Parathyroid adenoma (tissue), 2 donors: ENCODE data around the gene LUC7L.

Source experiments
- H2AFZ ChIP-seq: fragments of 300-600 bp; sonication (generic); one replicate; pipeline ENCODE4 v1.7.0; 2017; ENCODE audit warnings: antibody characterized with exemption, mild to moderate bottlenecking
- H3K27ac ChIP-seq: fragments of 300-600 bp; sonication (generic); one replicate; pipeline ENCODE4 v1.7.0; 2017
- H3K27me3 ChIP-seq: fragments of 300-600 bp; sonication (generic); one replicate; pipeline ENCODE4 v1.7.0; 2017; ENCODE audit warnings: low read length; ENCODE audit not compliant: control insufficient read depth, insufficient read depth
- H3K36me3 ChIP-seq: fragments of 300-600 bp; sonication (generic); one replicate; pipeline ENCODE4 v1.7.0; 2017; ENCODE audit warnings: low read length; ENCODE audit not compliant: control insufficient read depth, insufficient read depth
- H3K4me1 ChIP-seq: fragments of 300-600 bp; sonication (generic); one replicate; pipeline ENCODE4 v1.7.0; 2017; ENCODE audit warnings: control low read depth
- H3K4me2 ChIP-seq: fragments of 300-600 bp; sonication (generic); one replicate; pipeline ENCODE4 v1.7.0; 2017; ENCODE audit warnings: low read length
- H3K4me3 ChIP-seq: fragments of 300-600 bp; sonication (generic); one replicate; pipeline ENCODE4 v1.7.0; 2017; ENCODE audit warnings: low read depth, low read length
- H3K79me2 ChIP-seq: fragments of 300-600 bp; sonication (generic); one replicate; pipeline ENCODE4 v1.7.0; 2017; ENCODE audit warnings: control low read depth
- H3K9ac ChIP-seq: fragments of 300-600 bp; sonication (generic); one replicate; pipeline ENCODE4 v1.7.0; 2017; ENCODE audit warnings: mild to moderate bottlenecking
- H3K9me3 ChIP-seq: fragments of 300-600 bp; sonication (generic); one replicate; pipeline ENCODE4 v1.7.0; 2017; ENCODE audit warnings: low read length; ENCODE audit not compliant: control insufficient read depth
- CTCF ChIP-seq: fragments of 300-600 bp; sonication (generic); IDR thresholded peaks from one replicate; pipeline ENCODE4 v1.7.0; 2017; ENCODE audit warnings: antibody characterized with exemption, mild to moderate bottlenecking
- donor health status: primary hyperparathyroidism.

The LUC7L gene

DNA sequence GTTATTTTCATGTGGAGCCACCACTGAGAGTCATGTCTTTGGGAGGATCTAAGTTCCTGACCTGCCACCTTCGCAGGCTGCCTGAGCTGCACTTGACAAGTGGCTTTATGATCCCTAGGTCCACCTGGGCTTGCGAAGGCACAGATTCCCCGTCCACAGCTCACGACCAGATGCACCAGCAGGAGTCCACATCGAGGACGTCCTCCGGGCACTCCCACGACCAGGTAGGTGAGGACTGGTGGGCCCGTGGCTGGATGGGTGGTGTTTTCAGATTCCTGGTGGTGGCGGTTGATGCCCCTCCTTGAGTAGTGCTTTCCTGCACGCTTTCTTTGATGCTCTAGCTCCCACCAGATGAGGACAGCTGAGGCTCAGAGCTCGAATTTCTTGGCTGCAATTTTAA lies 20.2 kb upstream of the LUC7L start:
- Histone ChIP-seq H3K4me1 (no peaks in the 10 kb centered on the region), H3K4me3 (no peak overlapping the region), H3K27ac (no peak overlapping the region), H3K79me2 (peaks cover 16% of the 10 kb centered on the region), H2AFZ (no peak overlapping the region), H3K36me3 (no peaks in the 10 kb centered on the region), H3K9ac (no peak overlapping the region), H3K9me3 (no peaks in the 10 kb centered on the region), H3K27me3 (no peaks in the 10 kb centered on the region), H3K4me2 (no peak overlapping the region)
- no peak for TF ChIP-seq CTCF

DNA sequence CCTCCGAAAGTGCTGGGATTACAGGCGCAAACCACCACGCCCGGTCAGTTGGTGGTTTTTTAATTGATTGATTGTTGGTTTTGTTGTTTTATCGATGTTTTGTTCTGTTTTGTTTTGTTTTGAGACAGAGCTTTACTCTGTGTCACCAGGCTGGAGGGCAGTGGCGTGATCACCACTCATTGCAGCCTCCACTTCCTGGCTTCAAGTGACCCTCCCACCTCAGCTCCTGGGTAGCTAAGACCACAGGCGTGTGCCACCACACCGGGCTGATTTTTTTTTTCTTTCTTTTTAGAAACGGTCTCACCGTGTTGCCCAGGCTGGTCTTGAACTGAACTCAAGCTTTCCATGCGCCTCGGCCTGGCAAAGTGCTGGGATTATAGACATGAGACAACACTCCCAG lies 17.8 kb upstream of the LUC7L start:
- no peaks in the 10 kb centered on the region for H3K9me3 ChIP-seq
- H3K4me2 ChIP-seq: no peak overlapping the region
- H3K27ac ChIP-seq: no peak overlapping the region
- peaks cover 16% of the 10 kb centered on the region for H3K79me2 ChIP-seq
- no peak overlapping the region for H2AFZ ChIP-seq
- H3K4me1 ChIP-seq: no peaks in the 10 kb centered on the region
- TF ChIP-seq CTCF: no peak
- H3K4me3 ChIP-seq: no peak overlapping the region
- no peaks in the 10 kb centered on the region for H3K27me3 ChIP-seq
- no peak overlapping the region for H3K9ac ChIP-seq
- no peaks in the 10 kb centered on the region for H3K36me3 ChIP-seq

DNA sequence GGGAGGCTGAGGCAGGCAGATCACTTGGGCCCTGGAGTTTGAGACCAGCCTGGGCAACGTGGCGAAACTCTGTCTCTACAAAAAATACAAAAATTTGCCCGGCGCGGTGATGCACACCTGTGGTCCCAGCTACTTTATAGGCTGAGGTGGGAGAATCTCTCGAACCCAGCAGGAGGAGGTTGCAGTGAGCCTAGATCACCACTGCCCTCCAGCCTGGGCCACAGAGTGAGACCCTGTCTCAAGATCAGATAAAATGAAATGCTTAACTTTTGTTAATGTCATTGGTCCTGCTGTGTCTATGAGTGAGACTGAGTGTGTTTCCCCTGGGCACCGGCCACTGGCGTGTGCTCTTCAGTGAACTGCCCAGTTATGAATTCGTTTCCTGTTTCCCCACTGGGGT lies 15.9 kb upstream of the LUC7L start:
- Histone ChIP-seq H3K4me1 (no peaks in the 10 kb centered on the region), H3K9me3 (no peaks in the 10 kb centered on the region), H3K9ac (no peak overlapping the region), H3K4me3 (no peak overlapping the region), H3K36me3 (no peaks in the 10 kb centered on the region), H3K4me2 (no peak overlapping the region), H3K27ac (no peak overlapping the region), H3K27me3 (no peaks in the 10 kb centered on the region), H3K79me2 (peaks cover 23% of the 10 kb centered on the region), H2AFZ (no peak overlapping the region)
- TF ChIP-seq CTCF: no peak

DNA sequence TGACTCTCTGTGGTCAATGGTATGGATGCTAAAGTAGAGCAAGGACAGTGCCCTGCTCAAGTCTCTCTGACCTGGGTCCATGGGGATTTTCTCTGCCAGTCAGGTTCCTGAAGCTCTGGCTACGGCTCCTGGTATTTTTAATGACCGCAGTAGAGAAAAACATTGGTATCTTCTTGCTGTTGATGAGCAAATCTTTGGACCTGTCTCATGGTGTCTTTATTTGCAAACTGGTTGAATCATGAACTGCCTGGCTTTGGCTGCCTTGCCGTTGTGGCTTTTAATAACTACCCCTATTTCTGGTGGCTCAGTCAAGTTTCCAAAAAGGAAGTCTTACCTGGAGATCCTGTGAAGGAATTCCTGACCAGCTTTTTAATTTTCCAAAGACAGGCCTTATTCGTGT lies 14.1 kb upstream of the LUC7L start:
- H3K27me3 ChIP-seq: no peaks in the 10 kb centered on the region
- H3K9ac ChIP-seq: no peak overlapping the region
- no peaks in the 10 kb centered on the region for H3K9me3 ChIP-seq
- no peak overlapping the region for H3K4me2 ChIP-seq
- H3K4me3 ChIP-seq: no peak overlapping the region
- no peaks in the 10 kb centered on the region for H3K4me1 ChIP-seq
- H3K36me3 ChIP-seq: no peaks in the 10 kb centered on the region
- TF ChIP-seq CTCF: no peak
- no peak overlapping the region for H2AFZ ChIP-seq
- H3K79me2 ChIP-seq: peaks cover 22% of the 10 kb centered on the region
- no peak overlapping the region for H3K27ac ChIP-seq

DNA sequence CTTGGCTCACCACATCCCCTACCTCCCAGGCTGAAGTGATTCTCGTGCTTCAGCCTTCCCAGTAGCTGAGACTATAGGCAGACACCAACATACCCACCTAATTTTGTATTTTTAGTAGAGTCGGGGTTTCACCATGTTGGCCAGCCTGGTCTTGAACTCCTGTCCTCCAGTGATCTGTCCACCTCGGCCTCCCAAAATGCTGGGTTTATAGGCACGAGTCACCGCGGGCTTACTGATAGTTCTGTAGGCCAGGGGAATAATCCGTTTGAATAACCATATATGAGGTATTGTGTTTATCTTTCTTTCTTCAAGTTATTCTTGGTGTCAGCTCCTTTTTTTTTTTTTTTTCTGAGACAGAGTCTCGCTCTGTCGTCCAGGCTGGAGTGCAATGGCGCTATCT lies 13.0 kb upstream of the LUC7L start:
- no peak for TF ChIP-seq CTCF
- no peaks in the 10 kb centered on the region for H3K4me1 ChIP-seq
- no peak overlapping the region for H2AFZ ChIP-seq
- H3K4me3 ChIP-seq: no peak overlapping the region
- no peaks in the 10 kb centered on the region for H3K9me3 ChIP-seq
- H3K36me3 ChIP-seq: no peaks in the 10 kb centered on the region
- H3K27ac ChIP-seq: no peak overlapping the region
- H3K9ac ChIP-seq: no peak overlapping the region
- H3K27me3 ChIP-seq: no peaks in the 10 kb centered on the region
- no peak overlapping the region for H3K4me2 ChIP-seq
- peaks cover 25% of the 10 kb centered on the region for H3K79me2 ChIP-seq
